ENCODE results near the gene SMARCAD1. TPM values are rescaled to one million over a fixed set of nuclear protein-coding genes. Genes with fewer than 3 reads are reported as not detected.

Gene SMARCAD1
- total and polyA plus RNA-seq, 2 of the 8 experiments (the other 6 are each of a cell fraction or from before 2014, with no cell fraction given), result 24.1 to 59.4 TPM

GRCh38 chr4:94298725-94299252, 91.1 kb downstream of the SMARCAD1 start:
- Histone ChIP-seq H2BK15ac (ENCODE audit: low read length) (no peak overlapping the region), H2BK20ac (ENCODE audit: low read length) (no peak overlapping the region), H3K4me2 (ENCODE audit: insufficient read depth in 1 of 2, low read depth in 2 of 2, low read length in 2 of 2) (no peak overlapping the region), H2BK5ac (ENCODE audit: low read depth, low read length) (no peak overlapping the region), H4K5ac (ENCODE audit: insufficient read length, low read depth, low read length) (no peak overlapping the region), H3K27ac (ENCODE audit: low read depth, low read length) (no peak overlapping the region), H3K14ac (ENCODE audit: insufficient read length) (no peak overlapping the region), H4K8ac (ENCODE audit: extremely low read depth, insufficient read depth, low read length) (no peak overlapping the region), H3K23me2 (ENCODE audit: low read depth, low read length) (no peaks in the 10 kb centered on the region), H2AFZ (ENCODE audit: low read length) (no peak overlapping the region), H4K91ac (replicated peaks; ENCODE audit: insufficient read length, low read length) (no peak overlapping the region), H3K79me1 (ENCODE audit: low read depth, low read length) (no peaks in the 10 kb centered on the region), H3K18ac (ENCODE audit: extremely low read depth, low read length) (no peak overlapping the region), H3K9me3 (ENCODE audit: insufficient read depth in 2 of 2, low read depth in 1 of 2, low read length in 1 of 2) (no peaks in the 10 kb centered on the region), H3K27me3 (replicated peaks in 1 of 4; ENCODE audit: control insufficient read depth in 3 of 4, extremely low read depth in 1 of 4, insufficient read depth in 3 of 4, low read length in 3 of 4) (no peaks in the 10 kb centered on the region), H3K36me3 (ENCODE audit: control insufficient read depth in 2 of 4, insufficient read depth in 4 of 4, low read length in 3 of 4) (no peaks in the 10 kb centered on the region), H3K9ac (replicated peaks in 1 of 4; ENCODE audit: extremely low read depth in 1 of 4, low read depth in 3 of 4, low read length in 3 of 4) (no peak overlapping the region), H2AK5ac (ENCODE audit: low read depth, low read length) (no peak overlapping the region), H3K4me1 (replicated peaks in 1 of 4; ENCODE audit: control insufficient read depth in 3 of 4, insufficient read depth in 4 of 4, low read length in 3 of 4) (no peaks in the 10 kb centered on the region; a peak in 1 of 7 replicates), H3K4ac (replicated peaks; ENCODE audit: insufficient read length, low read depth, low read length) (no peak overlapping the region), H2BK12ac (ENCODE audit: low read depth, low read length) (no peak overlapping the region), H3K56ac (replicated peaks; ENCODE audit: insufficient read length, low read depth, low read length) (no peak overlapping the region), H3K79me2 (ENCODE audit: control insufficient read depth in 1 of 2, insufficient read depth in 2 of 2, low read length in 2 of 2) (no peaks in the 10 kb centered on the region), H2BK120ac (replicated peaks; ENCODE audit: low read depth, low read length) (no peak overlapping the region), H3K4me3 (ENCODE audit: extremely low read depth in 1 of 4, insufficient read depth in 2 of 4, low read depth in 3 of 4, low read length in 4 of 4) (no peak overlapping the region), H3K23ac (ENCODE audit: insufficient read length) (no peak overlapping the region), H4K20me1 (replicated peaks in 1 of 2; ENCODE audit: control insufficient read depth in 1 of 2, insufficient read depth in 2 of 2, low read length in 2 of 2) (no peaks in the 10 kb centered on the region)
- ChIA-PET POLR2A (ENCODE audit: partially characterized antibody) (interaction anchor here (0.6 kb wide), 1 partner anchor 19 kb away, joined by 3 read pairs; no protein-coding TSS in a partner anchor), CTCF (ENCODE audit: partially characterized antibody) (no interaction called here)
- FAIRE-seq (no peak), DNase-seq (ENCODE audit: low read depth in 1 of 2, low spot score in 2 of 2) (no peak)
- 89% methylated on average over 4 of the region's 4 CpGs; no CpG with 5 or more reads in 1 of the 2 experiments for WGBS, 2 experiments (ENCODE audit: extremely low coverage in 1 of 2, insufficient coverage in 1 of 2, insufficient read length in 1 of 2, insufficient replicate concordance in 2 of 2, low coverage in 1 of 2, low lambda C conversion rate in 2 of 2, missing lambda C conversion rate in 1 of 2)
- TF ChIP-seq CHD1 (IDR thresholded peaks at IDR 0.05; ENCODE audit: low read depth, low read length) (no peak), JUN (IDR thresholded peaks at IDR 0.05; ENCODE audit: low read depth, low read length) (no peak), YY1 (IDR thresholded peaks at IDR 0.05; ENCODE audit: low read depth, low read length) (no peak)

All from H1 (cell line).